GM12865 (cell line): ENCODE results near the gene IL17B.

Experiments used
- DNase-seq: peaks from one replicate; pipeline ENCODE4 v3.0.0; 2010; ENCODE audit warnings: low read depth
- H3K4me3 ChIP-seq: 2 replicates; pipeline ENCODE4 v1.5.1; 2011; ENCODE audit warnings: mild to moderate bottlenecking, low read depth, low read length, control low read depth
- TF ChIP-seq, protein P1 (sequence below): IDR thresholded peaks from 2 replicates; pipeline ENCODE4 v1.5.1; 2011; ENCODE audit warnings: low read length, control low read depth, low read depth, inconsistent platforms; ENCODE audit not compliant: insufficient read depth; ENCODE audit errors: missing control alignments

Gene IL17B

DNA sequence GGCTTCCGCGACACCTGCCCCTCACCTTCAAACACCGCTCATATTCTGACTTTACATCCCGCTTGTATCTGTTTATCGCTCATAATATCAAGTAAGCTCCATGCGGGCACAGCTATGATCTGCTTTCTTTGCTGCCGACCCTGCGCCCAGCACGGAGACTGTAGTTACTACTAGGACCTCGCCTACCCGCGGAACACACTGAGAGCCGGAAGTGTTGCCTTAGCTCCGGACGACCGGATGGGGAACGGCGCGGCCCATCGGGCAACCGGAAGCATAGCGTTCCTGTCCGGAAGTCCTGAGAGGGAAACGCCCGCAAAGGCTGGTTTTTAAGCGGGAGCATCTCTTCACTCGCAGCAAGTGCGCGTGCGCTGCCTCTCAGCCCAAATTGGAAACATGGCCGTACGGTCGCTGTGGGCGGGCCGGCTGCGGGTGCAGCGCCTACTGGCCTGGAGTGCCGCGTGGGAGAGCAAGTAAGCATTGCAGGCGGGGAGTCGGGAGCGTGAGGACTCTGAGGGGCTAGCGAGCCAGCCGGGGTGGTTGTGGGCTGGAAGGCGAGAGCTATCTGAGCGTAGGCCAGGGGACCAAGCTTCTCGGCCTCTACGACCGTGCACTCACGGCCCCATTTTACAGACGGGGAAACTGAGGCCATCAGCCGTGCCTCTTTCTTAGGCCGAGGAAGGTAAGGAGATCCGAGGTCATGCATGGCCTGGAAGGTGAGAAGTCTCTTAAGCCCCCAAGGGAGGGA lies 33.8 kb downstream of the IL17B start, which contains the start of gene GRPEL2:
TSS of gene GRPEL2 (plus strand) at position 353 of the 745 bp plus-strand sequence. CDS start at position 394, 41 bp downstream.
- H3K4me3 ChIP-seq, result peak within 1 kb of the TSS; percentile 100
- DNase-seq, result peak; percentile 98
- TF ChIP-seq, protein P1, sequence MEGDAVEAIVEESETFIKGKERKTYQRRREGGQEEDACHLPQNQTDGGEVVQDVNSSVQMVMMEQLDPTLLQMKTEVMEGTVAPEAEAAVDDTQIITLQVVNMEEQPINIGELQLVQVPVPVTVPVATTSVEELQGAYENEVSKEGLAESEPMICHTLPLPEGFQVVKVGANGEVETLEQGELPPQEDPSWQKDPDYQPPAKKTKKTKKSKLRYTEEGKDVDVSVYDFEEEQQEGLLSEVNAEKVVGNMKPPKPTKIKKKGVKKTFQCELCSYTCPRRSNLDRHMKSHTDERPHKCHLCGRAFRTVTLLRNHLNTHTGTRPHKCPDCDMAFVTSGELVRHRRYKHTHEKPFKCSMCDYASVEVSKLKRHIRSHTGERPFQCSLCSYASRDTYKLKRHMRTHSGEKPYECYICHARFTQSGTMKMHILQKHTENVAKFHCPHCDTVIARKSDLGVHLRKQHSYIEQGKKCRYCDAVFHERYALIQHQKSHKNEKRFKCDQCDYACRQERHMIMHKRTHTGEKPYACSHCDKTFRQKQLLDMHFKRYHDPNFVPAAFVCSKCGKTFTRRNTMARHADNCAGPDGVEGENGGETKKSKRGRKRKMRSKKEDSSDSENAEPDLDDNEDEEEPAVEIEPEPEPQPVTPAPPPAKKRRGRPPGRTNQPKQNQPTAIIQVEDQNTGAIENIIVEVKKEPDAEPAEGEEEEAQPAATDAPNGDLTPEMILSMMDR, result no peak

DNA sequence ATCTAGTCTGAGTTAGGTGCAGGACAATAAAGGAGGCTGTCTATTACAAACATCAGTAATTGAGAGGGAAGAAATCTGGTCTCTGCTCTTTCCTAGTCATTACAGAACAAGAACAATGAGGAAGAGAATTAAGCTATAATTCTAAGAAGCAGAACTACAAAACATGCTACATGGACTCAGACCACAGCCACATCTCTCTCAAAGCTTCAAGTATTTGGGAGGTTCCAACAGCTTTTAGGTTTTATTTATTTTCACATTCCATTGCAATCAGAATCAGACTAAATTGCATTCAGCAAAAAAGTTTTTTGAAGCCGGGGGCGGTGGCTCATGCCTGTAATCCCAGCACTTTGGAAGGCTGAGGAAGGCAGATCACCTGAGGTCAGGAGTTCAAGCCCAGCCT lies 34.9 kb downstream of the IL17B start:
- peak overlapping the region; percentile 100 for H3K4me3 ChIP-seq
- TF ChIP-seq, protein P1, result no peak

DNA sequence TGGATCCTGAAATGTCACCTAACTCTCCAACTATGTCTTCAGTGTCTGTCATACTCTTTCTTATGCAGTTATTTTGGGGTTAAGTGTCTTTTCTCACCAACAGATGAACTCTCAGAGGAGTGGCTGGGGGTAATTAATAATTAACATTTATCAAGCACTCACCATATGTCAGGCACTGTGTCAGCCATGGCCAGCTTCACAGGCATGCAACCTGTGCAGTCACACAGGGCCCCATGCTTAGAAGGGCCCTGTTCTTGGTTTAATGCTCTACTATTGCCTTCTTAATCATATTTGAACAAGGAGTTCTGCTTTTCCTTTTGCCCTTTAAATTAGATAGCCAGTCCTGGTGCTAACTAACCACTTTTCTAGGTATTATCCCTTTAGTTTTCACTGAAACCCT lies 37.2 kb downstream of the IL17B start:
- TF ChIP-seq, protein P1, result no peak
- H3K4me3 ChIP-seq, result no peak overlapping the region
- no peak for DNase-seq

More for the DNA sequence above, 34.9 kb downstream of the IL17B start:
- no peak for DNase-seq

DNA sequence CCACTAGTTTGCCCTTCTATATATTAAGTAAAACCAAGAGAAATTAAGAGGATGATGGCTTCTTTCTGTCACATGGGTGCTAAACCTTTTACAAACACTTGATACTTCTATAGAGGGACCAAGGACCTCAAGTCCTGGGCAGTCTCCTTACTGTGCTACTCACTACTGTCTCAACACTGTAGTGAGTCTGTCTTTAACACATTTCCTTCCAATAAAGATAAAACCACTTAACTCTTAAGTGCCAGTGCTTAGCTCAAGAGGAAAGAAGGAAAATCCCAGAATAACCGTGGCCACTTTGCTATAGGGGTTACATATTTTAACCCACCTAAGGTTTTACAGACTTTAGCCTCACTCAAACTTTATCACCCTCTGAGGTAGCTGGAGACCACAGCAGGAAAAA lies 38.2 kb downstream of the IL17B start:
- TF ChIP-seq, protein P1, result no peak
- no peak for DNase-seq
- no peak overlapping the region for H3K4me3 ChIP-seq

DNA sequence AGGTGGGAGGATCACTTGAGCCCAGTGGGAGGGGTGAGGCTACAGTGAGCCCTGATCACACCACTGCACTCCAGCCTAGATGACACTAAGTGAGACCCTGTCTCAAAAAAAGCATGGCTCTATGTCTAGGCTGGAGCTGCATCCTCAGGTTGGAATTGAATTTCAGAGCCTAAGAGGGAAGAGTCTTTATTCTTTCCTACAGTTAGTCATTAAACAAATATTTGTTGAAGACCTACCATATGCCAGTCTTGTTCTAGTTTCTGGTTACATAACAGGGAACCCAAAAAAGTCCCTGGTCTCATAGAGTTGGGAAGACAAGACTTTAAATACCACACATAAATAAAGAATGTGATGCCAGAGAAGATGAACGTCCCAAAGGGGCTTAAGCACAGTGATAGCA lies 40.7 kb downstream of the IL17B start:
- no peak for DNase-seq
- TF ChIP-seq, protein P1, result no peak
- H3K4me3 ChIP-seq, result no peak overlapping the region

DNA sequence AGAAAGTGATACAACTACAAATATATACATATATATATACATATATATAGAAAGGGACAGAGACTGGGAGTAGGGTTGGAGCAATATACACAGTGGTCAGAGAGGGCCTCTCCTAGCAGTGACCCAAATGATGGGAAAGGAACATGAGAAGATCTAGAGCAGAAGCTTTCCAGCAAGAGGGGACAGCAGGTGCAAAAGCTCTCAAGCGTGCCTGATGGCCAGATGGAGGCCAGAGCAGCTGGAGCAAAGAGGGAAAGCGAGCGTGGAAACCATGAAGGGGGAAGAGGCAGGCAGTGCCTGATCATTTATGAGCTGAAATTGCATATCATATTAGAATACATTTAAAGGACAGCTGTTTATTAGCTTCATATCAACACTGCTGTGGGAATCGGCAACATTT lies 41.4 kb downstream of the IL17B start:
- DNase-seq, result no peak
- TF ChIP-seq, protein P1, result no peak
- H3K4me3 ChIP-seq, result no peak overlapping the region
